GM19438 (cell line): ENCODE data around the gene TNFSF11.

Experiments
- ATAC-seq: cut with Tn5 transposase; IDR thresholded peaks from one replicate; pipeline ENCODE4 v1.9.1; 2021; ENCODE audit warnings: low read depth; ENCODE audit not compliant: unreplicated experiment

The TNFSF11 gene

DNA sequence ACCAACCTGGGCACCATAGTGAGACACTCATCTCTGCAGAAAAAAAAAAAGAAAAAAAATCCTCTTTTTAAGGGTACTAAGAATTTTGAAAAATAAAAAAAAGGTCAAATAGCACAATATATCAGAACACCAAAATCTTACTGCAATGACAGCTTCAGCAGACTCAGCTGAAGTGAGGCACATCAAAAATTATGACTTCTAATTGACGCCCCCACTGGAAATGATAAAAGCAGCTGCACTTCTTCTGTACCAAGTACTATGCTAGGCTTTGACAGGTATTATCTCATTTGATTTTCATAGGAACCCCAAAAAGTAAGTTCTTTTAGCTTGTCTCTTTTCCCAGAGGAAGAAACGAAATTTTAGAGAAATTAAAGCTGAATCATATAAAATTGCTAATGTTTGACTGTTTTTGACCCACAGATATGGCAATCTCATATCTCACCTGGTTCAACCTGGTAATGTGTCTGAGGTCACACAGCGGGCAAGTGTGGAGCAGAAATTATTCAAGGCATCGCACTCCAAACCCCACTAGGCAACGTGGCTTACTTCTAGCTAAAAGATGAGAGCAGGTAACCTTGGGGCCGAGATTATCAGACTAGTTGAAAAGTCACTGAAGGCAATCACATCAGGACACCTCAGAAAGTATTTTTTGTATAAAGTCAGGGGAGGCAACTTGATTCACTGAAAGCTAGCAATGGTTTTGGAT lies 78.1 kb downstream of the TNFSF11 start:
- no peak for ATAC-seq

DNA sequence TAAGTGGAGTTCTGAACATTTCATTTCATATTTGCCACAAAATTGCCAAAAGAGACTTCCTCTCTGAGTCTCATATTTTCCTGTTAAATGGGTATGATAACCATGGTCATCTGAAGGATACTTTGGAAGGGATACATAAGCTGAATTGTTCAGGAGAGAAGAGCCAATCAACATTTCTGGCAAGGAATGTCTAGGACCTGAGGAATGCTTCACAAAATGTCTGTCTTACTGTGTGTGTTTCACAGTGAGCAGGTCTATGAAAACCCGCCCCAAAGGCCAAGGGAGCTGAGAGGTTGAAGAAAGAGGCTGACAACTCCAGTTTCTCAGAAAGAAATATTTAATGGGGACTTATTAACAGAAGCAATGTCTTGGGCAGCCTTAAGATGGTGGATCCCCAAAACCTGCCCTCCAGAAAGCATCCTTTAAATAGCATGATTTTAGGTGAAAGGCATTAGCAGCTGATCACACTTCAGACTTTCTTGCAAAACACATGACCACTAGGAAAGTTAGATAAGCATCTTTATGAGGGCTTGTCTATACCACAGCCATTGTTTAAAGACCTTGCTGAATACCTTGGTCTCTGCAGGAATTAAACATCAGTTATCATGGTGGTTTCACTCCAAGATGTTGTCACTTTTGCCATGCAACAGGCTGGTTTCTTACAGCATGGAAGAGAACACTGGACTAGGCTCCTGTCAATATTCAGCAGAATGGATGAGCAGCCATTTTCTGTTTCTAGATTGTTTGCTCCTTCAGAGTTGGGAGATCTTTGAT lies 78.9 kb downstream of the TNFSF11 start:
- no peak for ATAC-seq

DNA sequence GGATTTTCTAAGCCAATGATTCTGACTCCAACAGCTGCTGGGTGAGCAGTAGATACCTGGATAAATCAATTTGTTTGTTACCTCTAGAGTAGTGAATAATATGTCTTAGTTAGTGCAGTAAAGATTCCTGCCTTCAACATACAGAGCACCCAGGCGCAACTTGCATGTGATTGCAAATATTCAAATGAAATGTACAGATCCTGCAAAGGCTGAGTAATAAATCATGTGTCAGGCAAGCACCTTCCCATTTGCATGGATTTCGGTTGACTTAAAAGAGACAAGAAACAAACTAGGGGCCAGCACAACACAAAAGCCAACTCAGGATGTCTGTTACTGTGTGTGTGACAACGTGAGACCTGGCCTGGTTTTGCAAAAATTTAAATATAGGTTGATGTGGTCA lies 79.7 kb downstream of the TNFSF11 start:
- ATAC-seq, result no peak

DNA sequence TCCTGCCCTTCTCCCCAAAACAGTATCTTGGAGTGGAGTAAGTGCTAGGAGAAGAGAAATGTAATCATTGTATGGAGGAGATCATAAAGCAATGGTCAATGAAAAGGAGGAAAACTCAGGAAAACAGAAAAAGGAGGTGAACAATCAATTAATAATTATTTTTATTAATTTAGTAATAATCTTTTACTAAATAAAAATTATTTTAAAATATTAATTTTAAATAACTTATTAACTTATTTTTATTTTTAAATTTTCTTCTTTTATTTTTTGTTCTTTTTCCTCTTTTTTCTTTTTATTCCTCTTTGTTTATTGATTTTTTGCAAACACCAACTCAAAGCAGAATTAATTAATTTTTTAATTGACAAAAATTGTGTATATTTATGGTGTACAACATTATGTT lies 80.3 kb downstream of the TNFSF11 start:
- no peak for ATAC-seq

DNA sequence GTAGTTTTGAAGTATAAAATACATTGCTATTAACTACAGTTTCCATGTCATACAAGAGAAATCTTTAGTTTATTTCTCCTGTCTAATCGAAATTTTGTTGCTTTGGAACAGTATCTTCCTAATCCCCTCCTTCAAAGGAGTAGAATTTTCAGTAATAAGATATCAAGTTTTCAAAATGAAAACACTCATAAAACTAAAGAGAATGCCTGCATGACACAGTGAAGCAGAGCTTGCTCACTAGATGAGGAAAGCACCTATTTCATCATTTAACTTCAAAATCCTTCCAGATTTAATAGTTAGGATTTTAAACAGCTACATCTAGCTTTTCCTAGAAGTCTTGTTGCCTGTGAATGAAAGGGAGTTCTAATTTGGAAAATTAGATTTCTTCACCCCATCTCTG lies 80.8 kb downstream of the TNFSF11 start:
- ATAC-seq, result no peak

DNA sequence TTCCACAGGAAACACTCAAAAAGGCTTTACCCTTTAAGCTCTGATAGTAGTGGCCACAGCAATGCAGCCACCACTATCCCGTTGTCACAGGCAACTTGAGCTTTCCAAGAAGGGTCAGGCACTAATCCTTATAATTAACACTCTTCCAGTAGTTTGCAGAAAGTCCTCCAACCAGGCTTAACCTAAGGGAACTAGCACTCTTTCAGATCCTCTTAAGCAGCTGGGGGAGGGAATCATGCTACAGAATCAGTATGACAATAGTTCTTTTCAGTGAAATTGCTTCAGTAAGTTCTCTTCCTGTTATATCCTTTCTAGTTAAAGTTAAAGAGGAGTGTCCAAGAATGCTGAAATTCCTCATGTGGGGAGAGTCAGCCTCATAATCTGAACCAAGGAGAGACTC lies 82.2 kb downstream of the TNFSF11 start:
- no peak for ATAC-seq

DNA sequence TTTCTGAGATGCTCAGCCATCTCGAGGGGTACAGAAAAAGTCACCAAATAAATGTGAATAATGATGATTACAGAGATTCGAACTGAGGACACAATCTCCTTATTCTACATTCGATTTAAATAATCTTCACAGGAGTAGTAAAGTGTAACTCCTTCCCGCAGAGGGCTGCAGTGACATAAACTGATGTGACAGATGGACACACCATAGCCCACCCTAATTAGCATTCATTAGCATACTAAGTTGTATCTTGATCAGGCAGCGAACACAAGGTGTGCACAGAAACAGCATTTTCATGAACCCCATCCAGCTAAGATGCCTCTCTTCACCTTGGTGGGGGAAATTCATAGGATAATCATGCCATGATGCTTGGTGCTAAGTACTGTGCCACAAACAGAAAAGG lies 83.0 kb downstream of the TNFSF11 start:
- ATAC-seq, result no peak
